ENCODE data around the gene HCST. TPM values are rescaled to one million over a fixed set of nuclear protein-coding genes. Genes with fewer than 3 reads are reported as not detected.

The HCST gene, protein sequence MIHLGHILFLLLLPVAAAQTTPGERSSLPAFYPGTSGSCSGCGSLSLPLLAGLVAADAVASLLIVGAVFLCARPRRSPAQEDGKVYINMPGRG
- 0.38 TPM in 1 of 2 replicates, not detected in the other for total RNA-seq

GRCh38 chr19:35901854-35902661, at the start of gene HCST:
HCST (plus strand) TSS chr19:35902529; CDS start chr19:35902594, 65 bp downstream.

DNA sequence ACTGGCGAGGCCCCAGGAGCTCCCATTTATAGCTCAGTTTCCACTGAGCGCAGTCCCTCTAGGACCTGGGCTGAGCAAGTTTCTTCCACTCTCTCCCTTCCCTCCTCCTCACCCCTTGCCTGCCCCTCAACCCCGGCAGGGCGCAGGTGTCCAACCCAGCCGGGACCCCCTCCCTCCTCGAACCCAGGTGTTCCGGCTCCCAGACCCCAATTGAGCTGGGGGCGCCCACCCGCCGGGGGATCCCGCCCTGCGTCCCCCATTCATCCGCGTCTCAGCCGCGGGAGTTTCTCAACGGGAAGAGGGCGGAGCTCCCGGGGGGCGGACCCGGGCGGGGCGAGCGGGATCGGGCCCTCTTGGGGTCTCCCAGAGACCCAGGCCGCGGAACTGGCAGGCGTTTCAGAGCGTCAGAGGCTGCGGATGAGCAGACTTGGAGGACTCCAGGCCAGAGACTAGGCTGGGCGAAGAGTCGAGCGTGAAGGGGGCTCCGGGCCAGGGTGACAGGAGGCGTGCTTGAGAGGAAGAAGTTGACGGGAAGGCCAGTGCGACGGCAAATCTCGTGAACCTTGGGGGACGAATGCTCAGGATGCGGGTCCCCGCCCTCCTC, 45.7 kb upstream of the HCST start, which contains the start of gene KIRREL2:
KIRREL2 (plus strand) TSS at position 366 of the 604 bp plus-strand sequence; CDS start at position 575, 209 bp downstream.

DNA sequence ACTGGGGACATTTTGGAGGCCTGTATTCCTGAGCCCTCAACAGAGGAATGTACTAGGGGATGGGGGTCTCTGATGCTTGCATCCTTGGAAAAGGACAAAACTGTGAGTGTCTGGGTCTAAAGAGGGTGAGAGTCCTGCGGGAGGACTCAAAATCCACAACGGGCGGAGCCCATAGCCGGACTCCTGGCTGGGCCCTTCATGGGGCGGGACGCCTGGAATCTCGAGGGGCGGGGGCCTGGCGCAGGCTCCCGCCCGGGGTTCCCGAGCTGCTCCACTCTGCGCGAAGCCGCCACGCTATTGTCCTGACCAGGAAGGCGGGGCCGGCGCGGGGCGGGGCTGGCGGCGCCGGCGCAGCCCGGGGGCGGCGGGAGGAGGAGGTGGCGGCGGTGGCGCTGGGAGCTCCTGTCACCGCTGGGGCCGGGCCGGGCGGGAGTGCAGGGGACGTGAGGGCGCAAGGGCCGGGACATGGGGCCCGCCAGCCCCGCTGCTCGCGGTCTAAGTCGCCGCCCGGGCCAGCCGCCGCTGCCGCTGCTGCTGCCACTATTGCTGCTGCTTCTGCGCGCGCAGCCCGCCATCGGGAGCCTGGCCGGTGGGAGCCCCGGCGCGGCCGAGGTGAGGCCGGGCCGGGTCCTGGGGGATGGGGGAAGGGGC, 34.0 kb upstream of the HCST start, which contains the start of gene APLP1:
APLP1 (plus strand) TSS at position 403 of the 651 bp plus-strand sequence; CDS start at position 466, 63 bp downstream.

DNA sequence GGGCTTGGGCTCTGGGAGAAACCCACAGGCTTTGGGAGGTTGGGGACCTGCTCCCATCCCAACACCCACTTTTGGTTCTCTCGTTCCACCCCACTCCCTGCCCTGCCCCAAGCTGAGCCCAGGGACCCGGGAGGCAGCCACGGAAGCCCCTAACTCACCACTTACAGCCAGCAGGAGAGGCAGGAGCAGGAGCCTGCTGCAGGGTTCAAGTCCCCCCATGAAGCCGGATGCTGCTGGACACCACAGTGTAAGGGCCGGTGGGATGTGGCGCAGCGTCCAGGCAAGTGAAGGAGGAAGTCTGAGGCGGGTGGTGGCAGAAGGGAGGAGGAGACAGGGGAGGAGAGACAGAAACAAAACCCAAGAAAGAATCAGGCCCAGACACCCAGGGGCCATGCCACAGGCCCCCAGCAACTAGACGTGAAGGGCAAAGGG, 5.7 kb downstream of the HCST start, which contains the start of gene TYROBP:
TYROBP (minus strand) TSS at position 286 of the 432 bp plus-strand sequence; CDS start at position 219, 67 bp downstream.

GRCh38 chr19:35935911-35936737, 33.8 kb downstream of the HCST start, which contains the start of gene LRFN3:
LRFN3 (plus strand) TSS chr19:35936374; CDS start chr19:35939426, 3,052 bp downstream.

Other genes with a start within 250 kb of the HCST start
- gene UPK1A, start 236.0 kb upstream of the HCST start, total RNA-seq, result 0.16 TPM in 1 of 2 replicates, not detected in the other
- gene ZBTB32, start 198.0 kb upstream of the HCST start, total RNA-seq, result not detected in 2 replicates
- 10.9 and 17.2 TPM in 2 replicates for gene KMT2B, start 184.5 kb upstream of the HCST start, total RNA-seq
- 4.7 and 8.3 TPM in 2 replicates for gene IGFLR1, start 160.1 kb upstream of the HCST start, total RNA-seq
- gene U2AF1L4, start 157.1 kb upstream of the HCST start, total RNA-seq, result 5.4 and 9.0 TPM in 2 replicates
- 61.4 and 72.5 TPM in 2 replicates for gene PSENEN, start 156.9 kb upstream of the HCST start, total RNA-seq
- gene LIN37, start 154.0 kb upstream of the HCST start, total RNA-seq, result 7.6 and 11.9 TPM in 2 replicates
- gene HSPB6, start 145.5 kb upstream of the HCST start, total RNA-seq, result 2.3 and 6.8 TPM in 2 replicates
- 13.4 and 22.7 TPM in 2 replicates for gene PROSER3, start 144.4 kb upstream of the HCST start, total RNA-seq
- 8.4 and 14.8 TPM in 2 replicates for gene ARHGAP33, start 127.0 kb upstream of the HCST start, total RNA-seq
- gene PRODH2, start 89.7 kb upstream of the HCST start, total RNA-seq, result not detected in 2 replicates
- 0.13 TPM in 1 of 2 replicates, not detected in the other for gene NPHS1, start 50.0 kb upstream of the HCST start, total RNA-seq
- under 0.01 and 0.16 TPM in 2 replicates for gene KIRREL2, start 45.6 kb upstream of the HCST start, total RNA-seq
- 9.8 and 33.7 TPM in 2 replicates for gene APLP1, start 34.0 kb upstream of the HCST start, total RNA-seq
- gene NFKBID, start 2.0 kb upstream of the HCST start, total RNA-seq, result 2.9 and 7.6 TPM in 2 replicates
- not detected in 2 replicates for gene TYROBP, start 5.8 kb downstream of the HCST start, total RNA-seq
- 10.4 and 19.8 TPM in 2 replicates for gene LRFN3, start 33.8 kb downstream of the HCST start, total RNA-seq
- gene SDHAF1, start 92.7 kb downstream of the HCST start, total RNA-seq, result 24.4 and 26.4 TPM in 2 replicates
- gene SYNE4, start 106.3 kb downstream of the HCST start, total RNA-seq, result 0.81 and 3.4 TPM in 2 replicates
- 22.9 and 33.4 TPM in 2 replicates for gene ALKBH6, start 111.7 kb downstream of the HCST start, total RNA-seq
- gene CLIP3, start 130.3 kb downstream of the HCST start, total RNA-seq, result 2.6 and 31.9 TPM in 2 replicates
- gene THAP8, start 151.8 kb downstream of the HCST start, total RNA-seq, result 4.4 and 15.3 TPM in 2 replicates
- gene WDR62, start 152.4 kb downstream of the HCST start, total RNA-seq, result 1.8 and 22.5 TPM in 2 replicates
- gene OVOL3, start 208.6 kb downstream of the HCST start, total RNA-seq, result not detected in 2 replicates
- gene POLR2I, start 212.3 kb downstream of the HCST start, total RNA-seq, result 106 and 123 TPM in 2 replicates
- gene TBCB, start 212.9 kb downstream of the HCST start, total RNA-seq, result 291 and 344 TPM in 2 replicates
- gene CAPNS1, start 237.5 kb downstream of the HCST start, total RNA-seq, result 323 and 352 TPM in 2 replicates
- gene COX7A1, start 249.9 kb downstream of the HCST start, total RNA-seq, result 0.76 and 1.6 TPM in 2 replicates